Measurements from ENCODE around the gene ADAMTSL4.

ADAMTSL4 gene

GRCh38 chr1:150548324-150548631 is 930 bp upstream of the ADAMTSL4 start:
- H3K27me3 ChIP-seq (ENCODE audit: control insufficient read depth in 2 of 2, insufficient read depth in 2 of 2, low read length in 2 of 2) = peaks cover 0 to 8% of the 10 kb centered on the region in 2 donors

GRCh38 chr1:150549496-150550221 is 451 bp downstream of the ADAMTSL4 start:
- peak overlapping the region; percentile 54 to 59 for H3K4me3 ChIP-seq (ENCODE audit: low read length in 2 of 2)
- H3K4me1 ChIP-seq (ENCODE audit: control insufficient read depth in 2 of 2, insufficient read depth in 2 of 2, low read length in 2 of 2) = peaks cover 3 to 15% of the 10 kb centered on the region in 2 donors
- H3K27me3 ChIP-seq (ENCODE audit: control insufficient read depth in 2 of 2, insufficient read depth in 2 of 2, low read length in 2 of 2) = peaks cover 0 to 8% of the 10 kb centered on the region in 2 donors
- H3K36me3 ChIP-seq (ENCODE audit: control insufficient read depth in 2 of 2, insufficient read depth in 2 of 2, low read length in 2 of 2) = no peaks in the 10 kb centered on the region
- H3K9me3 ChIP-seq (ENCODE audit: control insufficient read depth in 2 of 2, low read length in 2 of 2) = no peaks in the 10 kb centered on the region
- H3K27ac ChIP-seq (ENCODE audit: low read depth in 2 of 2, low read length in 2 of 2) = peak overlapping the region; percentile 52 to 66
- H3K9ac ChIP-seq (ENCODE audit: low read depth in 1 of 2, low read length in 2 of 2) = peak overlapping the region; percentile 42 to 52

More at GRCh38 chr1:150548324-150548631, 930 bp upstream of the ADAMTSL4 start:
- no peaks in the 10 kb centered on the region for H3K9me3 ChIP-seq (ENCODE audit: control insufficient read depth in 2 of 2, low read length in 2 of 2)
- peak overlapping the region; percentile 52 to 53 for H3K27ac ChIP-seq (ENCODE audit: low read depth in 2 of 2, low read length in 2 of 2)
- H3K4me1 ChIP-seq (ENCODE audit: control insufficient read depth in 2 of 2, insufficient read depth in 2 of 2, low read length in 2 of 2) = peaks cover 3 to 15% of the 10 kb centered on the region in 2 donors
- H3K4me3 ChIP-seq (ENCODE audit: low read length in 2 of 2) = peak overlapping the region; percentile 55 to 67
- no peaks in the 10 kb centered on the region for H3K36me3 ChIP-seq (ENCODE audit: control insufficient read depth in 2 of 2, insufficient read depth in 2 of 2, low read length in 2 of 2)
- peak overlapping the region; percentile 0 to 63 for H3K9ac ChIP-seq (ENCODE audit: low read depth in 1 of 2, low read length in 2 of 2)

DNA sequence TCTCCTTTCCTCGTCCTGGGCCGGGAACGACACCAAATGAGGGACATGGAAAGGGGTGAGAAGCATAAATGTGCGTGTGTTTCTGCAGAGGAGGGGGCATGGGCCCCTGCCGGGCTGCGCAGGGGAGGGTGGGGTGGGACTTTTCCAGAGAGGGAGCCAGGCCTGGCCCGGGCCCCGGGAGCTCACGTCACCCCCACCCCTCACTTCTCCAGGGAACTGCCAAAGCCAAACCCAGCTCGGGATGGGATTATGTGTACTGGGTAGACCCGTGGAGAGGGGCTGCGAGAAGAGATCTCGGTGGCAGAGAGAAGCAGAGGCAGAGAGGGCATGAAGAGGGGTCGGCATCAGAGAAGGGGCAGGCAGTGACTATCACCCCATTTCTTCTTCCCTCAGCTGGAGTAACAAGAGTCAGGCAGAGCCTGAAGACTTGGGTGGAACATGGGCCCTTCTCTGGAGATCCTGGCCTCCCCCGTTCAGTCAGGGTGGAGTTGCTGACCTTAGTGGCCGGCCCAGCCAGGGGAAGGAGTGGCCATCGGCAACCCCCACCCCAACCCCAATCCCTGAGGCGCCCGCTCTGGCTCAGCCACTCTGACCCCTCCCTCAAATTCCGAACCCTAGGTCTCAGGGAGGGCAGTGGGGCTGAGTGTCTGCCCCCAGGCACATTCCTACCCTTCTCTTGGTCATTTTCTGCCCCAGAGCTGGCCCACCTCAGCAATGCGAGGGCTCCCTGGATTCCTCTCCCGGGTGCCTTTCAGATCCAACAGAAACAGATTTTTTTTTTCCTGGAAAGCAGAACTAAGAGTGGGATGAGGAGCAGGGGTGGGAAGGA is 1.2 kb downstream of the ADAMTSL4 start:
- peak overlapping the region; percentile 65 to 66 for H3K27ac ChIP-seq (ENCODE audit: low read depth in 2 of 2, low read length in 2 of 2)
- H3K4me3 ChIP-seq (ENCODE audit: low read length in 2 of 2) = peak overlapping the region; percentile 54 to 59
- no peaks in the 10 kb centered on the region for H3K9me3 ChIP-seq (ENCODE audit: control insufficient read depth in 2 of 2, low read length in 2 of 2)
- H3K9ac ChIP-seq (ENCODE audit: low read depth in 1 of 2, low read length in 2 of 2) = peak overlapping the region; percentile 42 to 52
- peaks cover 3 to 15% of the 10 kb centered on the region in 2 donors for H3K4me1 ChIP-seq (ENCODE audit: control insufficient read depth in 2 of 2, insufficient read depth in 2 of 2, low read length in 2 of 2)
- H3K36me3 ChIP-seq (ENCODE audit: control insufficient read depth in 2 of 2, insufficient read depth in 2 of 2, low read length in 2 of 2) = peaks cover under 1 to 1% of the 10 kb centered on the region in 2 donors
- peaks cover 0 to 8% of the 10 kb centered on the region in 2 donors for H3K27me3 ChIP-seq (ENCODE audit: control insufficient read depth in 2 of 2, insufficient read depth in 2 of 2, low read length in 2 of 2)

- H3K27ac ChIP-seq (ENCODE audit: low read depth in 2 of 2, low read length in 2 of 2) = peak overlapping the region; percentile 56 to 65
- no peak overlapping the region for H3K9ac ChIP-seq (ENCODE audit: low read depth in 1 of 2, low read length in 2 of 2)
- no peaks in the 10 kb centered on the region for H3K9me3 ChIP-seq (ENCODE audit: control insufficient read depth in 2 of 2, low read length in 2 of 2)
- H3K4me3 ChIP-seq (ENCODE audit: low read length in 2 of 2) = no peak overlapping the region
- H3K27me3 ChIP-seq (ENCODE audit: control insufficient read depth in 2 of 2, insufficient read depth in 2 of 2, low read length in 2 of 2) = peaks cover 0 to 8% of the 10 kb centered on the region in 2 donors
- peaks cover 3 to 15% of the 10 kb centered on the region in 2 donors for H3K4me1 ChIP-seq (ENCODE audit: control insufficient read depth in 2 of 2, insufficient read depth in 2 of 2, low read length in 2 of 2)
- peaks cover 3 to 5% of the 10 kb centered on the region in 2 donors for H3K36me3 ChIP-seq (ENCODE audit: control insufficient read depth in 2 of 2, insufficient read depth in 2 of 2, low read length in 2 of 2)
Observed at GRCh38 chr1:150551051-150551783, 2.0 kb downstream of the ADAMTSL4 start.

- peaks cover 3 to 5% of the 10 kb centered on the region in 2 donors for H3K36me3 ChIP-seq (ENCODE audit: control insufficient read depth in 2 of 2, insufficient read depth in 2 of 2, low read length in 2 of 2)
- H3K9ac ChIP-seq (ENCODE audit: low read depth in 1 of 2, low read length in 2 of 2) = peak overlapping the region in 1 of 2 donors; percentile 14
- no peak overlapping the region for H3K4me3 ChIP-seq (ENCODE audit: low read length in 2 of 2)
- H3K9me3 ChIP-seq (ENCODE audit: control insufficient read depth in 2 of 2, low read length in 2 of 2) = no peaks in the 10 kb centered on the region
- H3K27ac ChIP-seq (ENCODE audit: low read depth in 2 of 2, low read length in 2 of 2) = peak overlapping the region; percentile 40 to 65
- peaks cover 0 to 8% of the 10 kb centered on the region in 2 donors for H3K27me3 ChIP-seq (ENCODE audit: control insufficient read depth in 2 of 2, insufficient read depth in 2 of 2, low read length in 2 of 2)
- peaks cover 3 to 15% of the 10 kb centered on the region in 2 donors for H3K4me1 ChIP-seq (ENCODE audit: control insufficient read depth in 2 of 2, insufficient read depth in 2 of 2, low read length in 2 of 2)
Observed at GRCh38 chr1:150551784-150552127, 2.5 kb downstream of the ADAMTSL4 start.

DNA sequence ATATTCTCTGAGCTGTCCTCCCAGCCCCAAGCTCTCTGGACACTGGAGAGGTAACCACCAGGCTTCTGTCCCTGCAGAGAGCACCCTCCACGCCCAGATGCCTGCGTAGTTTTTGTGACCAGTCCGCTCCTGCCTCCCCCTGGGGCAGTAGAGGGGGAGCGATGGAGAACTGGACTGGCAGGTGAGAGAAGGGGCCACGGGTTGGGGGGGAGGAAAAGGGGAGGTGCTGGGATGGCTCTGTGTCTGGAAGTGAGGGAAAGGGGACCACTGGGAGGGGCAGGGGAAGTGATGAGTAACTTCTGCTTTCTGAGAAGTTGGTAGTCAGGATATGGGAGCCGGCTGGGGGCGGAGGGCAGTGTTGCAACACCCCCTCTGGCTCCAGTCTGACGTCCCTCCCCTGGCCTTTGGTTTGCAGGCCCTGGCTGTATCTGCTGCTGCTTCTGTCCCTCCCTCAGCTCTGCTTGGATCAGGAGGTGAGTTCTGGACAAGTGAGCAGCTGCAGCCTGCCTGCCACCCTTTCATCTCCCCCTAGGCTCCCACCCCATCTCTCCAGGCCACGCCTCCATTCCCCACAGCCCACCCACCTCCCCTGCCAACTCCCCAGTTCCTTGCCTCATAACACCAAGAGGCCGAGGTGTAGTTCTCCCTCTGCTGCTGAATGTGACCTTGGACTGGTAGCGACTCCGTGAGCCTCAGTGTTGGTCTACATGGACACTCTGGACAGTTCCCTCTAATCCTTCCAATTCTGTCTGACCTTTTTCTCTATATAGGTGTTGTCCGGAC is 3.1 kb downstream of the ADAMTSL4 start:
- peak overlapping the region; percentile 9 to 14 for H3K9ac ChIP-seq (ENCODE audit: low read depth in 1 of 2, low read length in 2 of 2)
- no peak overlapping the region for H3K4me3 ChIP-seq (ENCODE audit: low read length in 2 of 2)
- peaks cover 3 to 15% of the 10 kb centered on the region in 2 donors for H3K4me1 ChIP-seq (ENCODE audit: control insufficient read depth in 2 of 2, insufficient read depth in 2 of 2, low read length in 2 of 2)

GRCh38 chr1:150552911-150553289 is 3.7 kb downstream of the ADAMTSL4 start:
- peak overlapping the region in 1 of 2 donors; percentile 48 for H3K27ac ChIP-seq (ENCODE audit: low read depth in 2 of 2, low read length in 2 of 2)
- no peaks in the 10 kb centered on the region for H3K9me3 ChIP-seq (ENCODE audit: control insufficient read depth in 2 of 2, low read length in 2 of 2)
- no peak overlapping the region for H3K4me3 ChIP-seq (ENCODE audit: low read length in 2 of 2)
- peak overlapping the region in 1 of 2 donors; percentile 9 for H3K9ac ChIP-seq (ENCODE audit: low read depth in 1 of 2, low read length in 2 of 2)
- peaks cover 3 to 5% of the 10 kb centered on the region in 2 donors for H3K36me3 ChIP-seq (ENCODE audit: control insufficient read depth in 2 of 2, insufficient read depth in 2 of 2, low read length in 2 of 2)
- peaks cover 3 to 15% of the 10 kb centered on the region in 2 donors for H3K4me1 ChIP-seq (ENCODE audit: control insufficient read depth in 2 of 2, insufficient read depth in 2 of 2, low read length in 2 of 2)
- H3K27me3 ChIP-seq (ENCODE audit: control insufficient read depth in 2 of 2, insufficient read depth in 2 of 2, low read length in 2 of 2) = peaks cover 0 to 8% of the 10 kb centered on the region in 2 donors

More for the DNA sequence above, 3.1 kb downstream of the ADAMTSL4 start:
- peaks cover 0 to 8% of the 10 kb centered on the region in 2 donors for H3K27me3 ChIP-seq (ENCODE audit: control insufficient read depth in 2 of 2, insufficient read depth in 2 of 2, low read length in 2 of 2)
- H3K36me3 ChIP-seq (ENCODE audit: control insufficient read depth in 2 of 2, insufficient read depth in 2 of 2, low read length in 2 of 2) = peaks cover 3 to 5% of the 10 kb centered on the region in 2 donors
- peak overlapping the region; percentile 40 to 65 for H3K27ac ChIP-seq (ENCODE audit: low read depth in 2 of 2, low read length in 2 of 2)
- H3K9me3 ChIP-seq (ENCODE audit: control insufficient read depth in 2 of 2, low read length in 2 of 2) = no peaks in the 10 kb centered on the region

- Histone ChIP-seq H3K36me3 (ENCODE audit: control insufficient read depth in 2 of 2, insufficient read depth in 2 of 2, low read length in 2 of 2) (peaks cover 3 to 5% of the 10 kb centered on the region in 2 donors), H3K4me3 (ENCODE audit: low read length in 2 of 2) (no peak overlapping the region), H3K9ac (ENCODE audit: low read depth in 1 of 2, low read length in 2 of 2) (no peak overlapping the region), H3K27me3 (ENCODE audit: control insufficient read depth in 2 of 2, insufficient read depth in 2 of 2, low read length in 2 of 2) (peaks cover 0 to 8% of the 10 kb centered on the region in 2 donors), H3K4me1 (ENCODE audit: control insufficient read depth in 2 of 2, insufficient read depth in 2 of 2, low read length in 2 of 2) (peaks cover 3 to 15% of the 10 kb centered on the region in 2 donors), H3K9me3 (ENCODE audit: control insufficient read depth in 2 of 2, low read length in 2 of 2) (no peaks in the 10 kb centered on the region), H3K27ac (ENCODE audit: low read depth in 2 of 2, low read length in 2 of 2) (no peak overlapping the region)
Observed at GRCh38 chr1:150553392-150554085, 4.3 kb downstream of the ADAMTSL4 start.

GRCh38 chr1:150554086-150554452 is 4.9 kb downstream of the ADAMTSL4 start:
- Histone ChIP-seq H3K9me3 (ENCODE audit: control insufficient read depth in 2 of 2, low read length in 2 of 2) (no peaks in the 10 kb centered on the region), H3K9ac (ENCODE audit: low read depth in 1 of 2, low read length in 2 of 2) (no peak overlapping the region), H3K27ac (ENCODE audit: low read depth in 2 of 2, low read length in 2 of 2) (no peak overlapping the region), H3K36me3 (ENCODE audit: control insufficient read depth in 2 of 2, insufficient read depth in 2 of 2, low read length in 2 of 2) (peaks cover 3 to 5% of the 10 kb centered on the region in 2 donors), H3K27me3 (ENCODE audit: control insufficient read depth in 2 of 2, insufficient read depth in 2 of 2, low read length in 2 of 2) (peaks cover 0 to 8% of the 10 kb centered on the region in 2 donors), H3K4me3 (ENCODE audit: low read length in 2 of 2) (no peak overlapping the region), H3K4me1 (ENCODE audit: control insufficient read depth in 2 of 2, insufficient read depth in 2 of 2, low read length in 2 of 2) (peaks cover 3 to 15% of the 10 kb centered on the region in 2 donors)
